ENCODE measurements around the gene PDXDC1. TPM values are rescaled to one million over a fixed set of nuclear protein-coding genes. Genes with fewer than 3 reads are reported as not detected.
A peak's percentile ranks its signal among the peaks of the same experiment; 100 is the strongest.

PDXDC1 gene
- total RNA-seq, 3 donors from 2014 or later: 161 to 258 (median 233) TPM

DNA sequence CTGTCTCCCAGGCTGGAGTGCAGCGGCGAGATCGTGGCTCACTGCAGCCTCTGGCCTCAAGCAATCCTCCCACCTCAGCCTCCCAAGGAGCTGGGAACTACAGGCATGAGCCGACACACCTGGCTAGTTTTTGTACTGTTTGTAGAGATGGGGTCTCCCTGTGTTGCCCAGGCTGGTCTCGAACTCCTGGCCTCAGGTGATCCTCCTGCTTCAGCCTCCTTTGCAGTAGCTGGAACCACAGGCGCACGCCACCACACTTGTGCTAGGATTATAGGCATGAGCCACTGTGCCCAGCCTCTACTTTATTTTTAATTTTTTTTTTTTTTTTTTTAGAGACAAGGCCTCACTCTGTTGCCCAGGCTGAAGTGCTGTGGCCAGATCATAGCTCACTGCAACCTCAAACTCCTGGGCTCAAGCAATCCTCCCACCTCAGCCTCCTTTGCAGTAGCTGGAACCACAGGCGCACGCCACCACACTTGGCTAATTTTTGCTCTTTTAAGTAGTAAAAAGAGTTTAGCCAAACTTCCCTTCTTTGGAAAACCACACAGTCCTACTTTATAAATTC, 76.6 kb downstream of the PDXDC1 start:
- no peaks in the 10 kb centered on the region for H3K36me3 ChIP-seq (ENCODE audit: low read depth)
- TF ChIP-seq, protein P1, sequence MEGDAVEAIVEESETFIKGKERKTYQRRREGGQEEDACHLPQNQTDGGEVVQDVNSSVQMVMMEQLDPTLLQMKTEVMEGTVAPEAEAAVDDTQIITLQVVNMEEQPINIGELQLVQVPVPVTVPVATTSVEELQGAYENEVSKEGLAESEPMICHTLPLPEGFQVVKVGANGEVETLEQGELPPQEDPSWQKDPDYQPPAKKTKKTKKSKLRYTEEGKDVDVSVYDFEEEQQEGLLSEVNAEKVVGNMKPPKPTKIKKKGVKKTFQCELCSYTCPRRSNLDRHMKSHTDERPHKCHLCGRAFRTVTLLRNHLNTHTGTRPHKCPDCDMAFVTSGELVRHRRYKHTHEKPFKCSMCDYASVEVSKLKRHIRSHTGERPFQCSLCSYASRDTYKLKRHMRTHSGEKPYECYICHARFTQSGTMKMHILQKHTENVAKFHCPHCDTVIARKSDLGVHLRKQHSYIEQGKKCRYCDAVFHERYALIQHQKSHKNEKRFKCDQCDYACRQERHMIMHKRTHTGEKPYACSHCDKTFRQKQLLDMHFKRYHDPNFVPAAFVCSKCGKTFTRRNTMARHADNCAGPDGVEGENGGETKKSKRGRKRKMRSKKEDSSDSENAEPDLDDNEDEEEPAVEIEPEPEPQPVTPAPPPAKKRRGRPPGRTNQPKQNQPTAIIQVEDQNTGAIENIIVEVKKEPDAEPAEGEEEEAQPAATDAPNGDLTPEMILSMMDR (IDR thresholded peaks at IDR 0.05): no peak
- no peak overlapping the region for H3K4me3 ChIP-seq
- no peak for DNase-seq
- no peak for ATAC-seq
- no peaks in the 10 kb centered on the region for H3K9me3 ChIP-seq
- H3K4me1 ChIP-seq (ENCODE audit: low read depth): peaks cover 11% of the 10 kb centered on the region
- intact Hi-C loops (cut with DNase I, micrococcal nuclease): no loop called here

DNA sequence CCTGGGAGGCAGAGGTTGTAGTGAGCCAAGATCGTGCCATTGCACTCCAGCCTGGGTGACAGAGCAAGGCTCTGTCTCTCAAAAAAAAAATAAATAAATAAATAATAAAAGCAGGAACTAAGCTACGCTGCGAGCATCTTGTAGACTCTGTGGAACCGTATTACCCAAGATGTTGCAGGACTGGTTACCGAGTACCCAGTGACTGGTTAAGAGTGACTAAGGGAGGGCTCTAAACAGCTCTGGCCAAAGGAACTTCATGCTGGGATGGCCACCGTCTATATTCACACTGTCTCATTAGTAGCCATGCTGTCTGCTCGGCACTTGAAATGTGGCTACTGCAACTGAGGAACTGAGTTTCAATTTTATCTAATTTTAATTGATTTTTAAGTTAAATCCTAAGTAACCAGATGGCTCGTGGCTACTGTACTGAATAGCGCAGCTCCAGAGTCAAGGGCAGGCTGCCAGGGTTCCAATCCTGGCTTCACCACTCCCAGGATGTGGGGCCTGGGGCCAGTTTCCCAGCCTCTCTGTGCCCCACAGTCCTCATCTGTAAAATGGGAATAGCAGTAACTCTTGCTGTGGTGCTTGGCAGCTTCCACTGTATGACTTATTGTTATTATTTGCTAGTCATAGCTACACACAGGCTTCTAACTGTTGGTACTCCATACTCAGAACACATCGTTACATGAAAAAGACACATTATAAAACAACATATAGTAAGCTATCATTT, 78.1 kb downstream of the PDXDC1 start:
- peaks cover 18% of the 10 kb centered on the region for H3K4me1 ChIP-seq (ENCODE audit: low read depth)
- TF ChIP-seq, protein P1 (IDR thresholded peaks at IDR 0.05): no peak
- no peaks in the 10 kb centered on the region for H3K9me3 ChIP-seq
- intact Hi-C loops (cut with DNase I, micrococcal nuclease): no loop called here
- no peak overlapping the region for H3K4me3 ChIP-seq
- H3K36me3 ChIP-seq (ENCODE audit: low read depth): no peaks in the 10 kb centered on the region
- DNase-seq (no peak), ATAC-seq (no peak)

DNA sequence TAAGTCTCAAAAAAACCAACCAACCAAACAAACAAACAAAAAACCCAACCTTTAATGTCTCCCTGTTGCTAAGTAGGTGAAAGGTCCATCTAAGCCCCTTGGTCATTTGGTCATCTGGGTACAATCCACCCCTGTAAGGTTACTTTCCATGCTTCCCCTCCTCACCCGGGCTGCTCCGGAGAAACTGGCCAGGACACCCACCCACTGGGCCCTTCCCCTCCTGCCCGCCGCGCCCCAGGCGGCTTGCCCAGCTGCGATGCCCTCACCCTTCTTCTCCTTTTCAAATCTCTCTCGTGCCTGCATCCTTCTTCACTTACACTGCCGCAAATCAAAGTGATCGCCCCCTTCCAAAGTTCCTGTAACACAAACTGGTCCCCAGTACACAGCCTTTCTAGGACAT, 79.1 kb downstream of the PDXDC1 start:
- H3K4me3 ChIP-seq: no peak overlapping the region
- peaks cover 22% of the 10 kb centered on the region for H3K4me1 ChIP-seq (ENCODE audit: low read depth)
- no peak for DNase-seq
- H3K9me3 ChIP-seq: no peaks in the 10 kb centered on the region
- intact Hi-C loops (cut with DNase I, micrococcal nuclease): no loop called here
- no peak for ATAC-seq
- H3K36me3 ChIP-seq (ENCODE audit: low read depth): no peaks in the 10 kb centered on the region
- TF ChIP-seq, protein P1 (IDR thresholded peaks at IDR 0.05): no peak

DNA sequence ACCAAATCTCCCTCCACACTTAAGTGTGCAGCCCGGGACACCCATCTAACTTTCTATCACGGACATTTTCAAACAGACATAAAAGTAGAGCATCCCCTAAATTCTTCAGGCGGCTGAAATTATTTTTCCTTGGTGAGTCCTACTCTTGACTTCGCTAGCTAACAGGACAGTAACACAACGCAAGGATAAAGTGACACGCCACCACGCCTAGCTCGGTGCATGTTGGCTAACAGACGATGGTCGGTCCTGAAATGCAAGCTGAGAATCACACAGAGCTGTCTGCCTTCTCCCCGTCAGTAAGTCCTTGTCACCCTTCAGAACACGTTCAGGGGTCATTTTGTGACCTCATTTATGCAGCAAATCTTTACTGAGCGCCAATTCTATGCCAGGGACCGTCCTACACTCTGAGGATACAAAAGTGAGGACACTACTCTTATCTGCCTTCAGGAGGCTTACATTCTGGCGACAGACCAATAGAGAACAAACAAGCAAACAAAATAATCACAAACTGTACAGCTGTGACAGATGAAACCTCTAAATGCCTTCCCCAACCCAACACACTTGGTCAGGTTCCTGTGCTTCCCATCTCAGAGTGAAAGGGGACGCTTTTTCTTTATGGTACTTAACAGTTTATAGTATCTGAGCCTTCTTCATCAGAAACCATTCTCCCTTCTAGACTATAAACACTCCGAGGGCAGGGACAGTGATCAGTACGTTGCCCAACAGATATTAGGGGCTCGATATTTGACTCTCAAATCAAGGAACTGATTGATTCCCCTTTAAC, 79.7 kb downstream of the PDXDC1 start:
- Histone ChIP-seq H3K4me1 (ENCODE audit: low read depth) (peaks cover 22% of the 10 kb centered on the region), H3K36me3 (ENCODE audit: low read depth) (no peaks in the 10 kb centered on the region), H3K4me3 (no peak overlapping the region), H3K9me3 (no peaks in the 10 kb centered on the region)
- TF ChIP-seq, protein P1 (IDR thresholded peaks at IDR 0.05): no peak
- no peak for DNase-seq
- intact Hi-C loops (cut with DNase I, micrococcal nuclease): no loop called here
- no peak for ATAC-seq

GRCh38 chr16:15055141-15056053, 80.6 kb downstream of the PDXDC1 start:
- intact Hi-C loops (cut with DNase I, micrococcal nuclease): no loop called here
- Histone ChIP-seq H3K9me3 (no peaks in the 10 kb centered on the region), H3K4me3 (peak overlapping the region; percentile 96), H3K4me1 (ENCODE audit: low read depth) (peaks cover 22% of the 10 kb centered on the region), H3K36me3 (ENCODE audit: low read depth) (no peaks in the 10 kb centered on the region)
- TF ChIP-seq, protein P1 (IDR thresholded peaks at IDR 0.05): no peak
- peak; percentile 32 for ATAC-seq
- DNase-seq: peak in 2 of 3 donors; percentile 69 to 87
